ENCODE results near the gene FRS3.

DNA sequence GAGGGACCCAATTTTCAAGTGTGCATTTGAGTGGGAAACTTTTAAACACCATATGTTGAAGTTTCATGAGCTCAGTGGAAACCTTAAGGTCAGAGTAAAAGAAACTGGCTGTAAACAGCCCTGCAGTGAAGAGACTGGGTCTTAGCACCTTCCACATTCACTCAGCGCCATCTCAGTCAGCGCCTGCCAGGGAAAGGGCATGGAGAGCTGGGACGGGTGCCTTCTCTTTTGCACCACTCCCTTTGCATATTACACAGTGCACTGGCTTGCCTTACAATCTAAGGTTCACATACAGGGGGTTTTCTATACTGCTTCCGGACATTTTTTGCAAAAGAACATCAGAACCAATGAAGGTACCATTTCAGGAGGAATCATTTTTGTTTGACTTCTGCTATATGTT lies 12.3 kb upstream of the FRS3 start:
- TF ChIP-seq, protein P1, sequence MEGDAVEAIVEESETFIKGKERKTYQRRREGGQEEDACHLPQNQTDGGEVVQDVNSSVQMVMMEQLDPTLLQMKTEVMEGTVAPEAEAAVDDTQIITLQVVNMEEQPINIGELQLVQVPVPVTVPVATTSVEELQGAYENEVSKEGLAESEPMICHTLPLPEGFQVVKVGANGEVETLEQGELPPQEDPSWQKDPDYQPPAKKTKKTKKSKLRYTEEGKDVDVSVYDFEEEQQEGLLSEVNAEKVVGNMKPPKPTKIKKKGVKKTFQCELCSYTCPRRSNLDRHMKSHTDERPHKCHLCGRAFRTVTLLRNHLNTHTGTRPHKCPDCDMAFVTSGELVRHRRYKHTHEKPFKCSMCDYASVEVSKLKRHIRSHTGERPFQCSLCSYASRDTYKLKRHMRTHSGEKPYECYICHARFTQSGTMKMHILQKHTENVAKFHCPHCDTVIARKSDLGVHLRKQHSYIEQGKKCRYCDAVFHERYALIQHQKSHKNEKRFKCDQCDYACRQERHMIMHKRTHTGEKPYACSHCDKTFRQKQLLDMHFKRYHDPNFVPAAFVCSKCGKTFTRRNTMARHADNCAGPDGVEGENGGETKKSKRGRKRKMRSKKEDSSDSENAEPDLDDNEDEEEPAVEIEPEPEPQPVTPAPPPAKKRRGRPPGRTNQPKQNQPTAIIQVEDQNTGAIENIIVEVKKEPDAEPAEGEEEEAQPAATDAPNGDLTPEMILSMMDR (IDR thresholded peaks at IDR 0.05; ENCODE audit: poor library complexity) = no peak
- no peak for TF ChIP-seq EZH2phosphoT487 (IDR thresholded peaks at IDR 0.05; ENCODE audit: low read depth, severe bottlenecking, unreplicated experiment)

Measured in hepatocyte (in vitro differentiated cells).